HG02884 (cell line): ENCODE data around the gene BRD1.

Experiments
- ATAC-seq: cut with Tn5 transposase; IDR thresholded peaks from one replicate; pipeline ENCODE4 v1.9.1; 2021; ENCODE audit warnings: mild to moderate bottlenecking, moderate library complexity; ENCODE audit not compliant: unreplicated experiment

The BRD1 gene

DNA sequence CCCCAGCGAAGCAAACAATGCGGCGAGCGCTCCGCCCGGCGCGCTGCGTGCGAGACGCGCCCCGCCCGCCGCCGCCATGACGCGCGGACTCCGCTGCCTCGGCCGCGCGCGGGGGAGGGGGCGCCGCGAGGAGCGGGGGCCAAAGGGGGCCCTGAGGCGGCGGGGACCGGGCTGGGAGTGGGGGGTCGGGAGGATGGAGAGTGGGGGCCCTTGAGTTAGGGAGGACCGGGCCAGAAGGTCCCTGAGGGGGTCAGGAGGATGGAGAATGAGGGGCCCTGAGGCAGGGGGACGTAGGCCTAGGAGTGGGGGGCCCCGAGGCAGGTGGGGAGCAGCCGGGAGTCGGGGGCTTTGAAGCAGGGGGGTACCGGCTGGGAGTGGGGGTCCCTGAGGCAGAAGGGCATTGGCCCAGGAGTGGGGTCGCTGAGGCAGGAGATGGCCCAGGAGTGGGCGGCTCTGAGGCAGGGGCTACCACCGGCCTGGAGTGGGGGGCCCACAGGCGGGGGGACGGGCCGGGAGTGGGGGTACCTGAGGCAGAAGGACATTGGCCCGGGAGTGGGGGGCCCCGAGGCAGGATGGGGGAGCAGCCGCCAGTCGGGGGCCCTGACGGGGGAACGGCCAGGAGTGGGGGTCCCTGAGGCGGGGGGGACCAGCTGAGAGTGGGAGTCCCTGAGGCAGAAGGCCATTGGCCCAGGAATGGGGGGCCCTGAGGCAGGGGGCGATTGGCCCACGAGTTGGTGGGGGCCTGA, at the start of gene BRD1:
TSS of gene BRD1 (minus strand) at position 21 of the 746 bp plus-strand sequence. CDS start 3,556 bp downstream, outside the sequence.
- ATAC-seq, result no peak

DNA sequence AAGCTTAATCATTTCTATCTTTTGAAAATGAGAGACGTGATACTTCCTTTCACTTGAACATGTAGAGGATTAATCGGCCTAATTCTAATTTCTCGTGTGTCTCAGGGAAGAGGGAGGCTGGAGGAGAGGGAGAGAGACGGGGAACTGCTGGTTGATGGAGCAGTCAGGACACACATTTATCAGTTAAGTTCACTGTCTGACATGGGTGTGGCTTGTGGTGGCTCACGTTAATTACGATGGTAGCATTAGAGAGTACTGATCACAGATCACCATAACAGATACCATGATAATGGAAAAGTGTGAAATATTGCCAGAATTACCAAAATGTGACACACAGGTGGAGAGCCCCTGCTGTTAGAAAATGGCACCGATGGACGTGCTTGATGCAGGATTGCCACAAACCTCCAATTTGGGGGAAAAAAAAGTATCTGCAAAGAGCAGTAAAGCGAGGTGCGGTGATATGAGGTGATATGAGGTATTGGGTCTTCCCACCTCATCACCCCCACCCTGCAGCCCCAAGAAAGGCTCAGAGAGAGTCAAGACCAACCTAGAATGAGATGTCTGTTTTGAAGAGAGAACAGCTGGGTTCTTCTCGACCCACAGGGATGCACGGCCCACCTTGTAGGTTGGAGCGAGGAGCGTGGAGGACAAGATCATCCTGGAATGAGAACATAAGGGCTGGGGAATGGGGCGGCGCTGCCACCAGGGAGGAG, 45.7 kb upstream of the BRD1 start:
- ATAC-seq, result no peak

DNA sequence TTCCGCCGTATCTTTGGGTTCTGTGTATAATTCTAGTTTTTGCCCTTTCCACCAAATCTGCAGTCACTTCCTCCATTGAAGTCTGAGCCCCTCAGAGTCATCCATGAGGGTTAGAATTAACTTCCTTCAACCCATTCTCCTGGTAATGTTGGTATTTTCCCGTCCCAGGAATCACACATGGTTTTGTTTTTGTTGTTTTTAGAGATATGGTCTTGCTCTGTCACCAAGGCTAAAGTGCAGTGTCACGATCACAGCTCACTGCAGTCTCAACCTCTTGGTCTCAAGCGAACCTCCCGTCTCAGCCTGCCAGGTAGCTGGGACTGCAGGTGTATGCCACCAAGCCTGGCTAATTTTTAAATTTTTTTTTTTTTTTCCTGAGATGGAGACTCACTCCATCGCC, 44.7 kb upstream of the BRD1 start:
- no peak for ATAC-seq

DNA sequence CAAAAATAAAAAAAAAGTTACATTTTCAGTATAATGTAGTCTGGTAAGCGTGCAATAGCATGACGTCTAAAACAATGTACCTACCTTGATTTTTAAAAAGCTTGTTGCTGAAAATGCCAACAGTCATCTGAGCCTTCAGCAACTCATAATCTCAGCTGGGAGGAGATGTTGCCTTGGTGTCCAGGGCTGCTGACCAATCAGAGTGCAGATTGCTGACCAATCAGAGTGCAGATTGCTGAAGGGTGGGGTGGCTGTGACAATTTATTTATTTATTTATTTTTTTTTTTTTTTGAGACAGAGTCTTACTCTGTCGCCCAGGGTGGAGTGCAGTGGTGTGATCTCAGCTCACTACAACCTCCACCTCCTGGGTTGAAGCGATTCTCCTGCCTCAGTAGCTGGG, 43.8 kb upstream of the BRD1 start:
- no peak for ATAC-seq

DNA sequence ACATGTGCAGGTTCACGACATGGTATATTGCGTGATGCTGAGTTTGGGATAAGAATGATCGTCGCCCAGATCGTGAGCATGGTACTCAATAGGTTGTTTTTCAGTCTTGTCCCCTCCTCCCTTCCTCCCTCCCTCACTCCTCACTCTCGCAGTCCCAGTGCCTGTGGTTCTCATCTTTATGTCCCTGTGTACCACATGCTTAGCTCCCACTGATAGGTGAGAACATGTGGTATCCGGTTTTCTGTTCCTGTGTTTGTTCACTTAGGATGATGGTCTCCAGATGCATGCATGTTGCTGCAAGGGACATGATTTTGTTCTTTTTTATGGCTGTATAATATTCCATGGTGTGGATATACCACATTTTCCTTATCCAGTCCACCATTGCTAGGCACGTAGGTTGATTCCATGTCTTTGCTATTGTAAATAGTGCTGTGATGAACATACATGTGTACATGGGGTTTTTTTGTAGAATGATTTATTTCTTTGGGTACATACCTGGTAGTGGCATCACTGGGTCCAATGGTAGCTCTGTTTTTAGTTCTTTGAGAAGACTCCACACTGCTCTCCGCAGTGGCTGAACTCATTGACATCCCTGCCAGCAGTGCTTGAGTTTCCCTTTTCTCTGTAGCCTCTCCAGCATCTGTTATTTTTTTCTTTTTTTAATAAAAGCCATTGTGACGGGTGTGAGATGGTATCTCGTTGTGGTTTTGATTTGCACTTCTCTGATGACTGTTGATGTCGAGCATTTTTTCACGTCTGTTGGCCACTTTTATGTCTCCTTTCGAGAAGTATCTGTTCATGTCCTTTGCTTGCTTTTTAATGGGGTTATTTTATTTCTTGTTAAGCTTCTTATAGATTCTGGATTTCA, 42.4 kb upstream of the BRD1 start:
- ATAC-seq, result no peak

DNA sequence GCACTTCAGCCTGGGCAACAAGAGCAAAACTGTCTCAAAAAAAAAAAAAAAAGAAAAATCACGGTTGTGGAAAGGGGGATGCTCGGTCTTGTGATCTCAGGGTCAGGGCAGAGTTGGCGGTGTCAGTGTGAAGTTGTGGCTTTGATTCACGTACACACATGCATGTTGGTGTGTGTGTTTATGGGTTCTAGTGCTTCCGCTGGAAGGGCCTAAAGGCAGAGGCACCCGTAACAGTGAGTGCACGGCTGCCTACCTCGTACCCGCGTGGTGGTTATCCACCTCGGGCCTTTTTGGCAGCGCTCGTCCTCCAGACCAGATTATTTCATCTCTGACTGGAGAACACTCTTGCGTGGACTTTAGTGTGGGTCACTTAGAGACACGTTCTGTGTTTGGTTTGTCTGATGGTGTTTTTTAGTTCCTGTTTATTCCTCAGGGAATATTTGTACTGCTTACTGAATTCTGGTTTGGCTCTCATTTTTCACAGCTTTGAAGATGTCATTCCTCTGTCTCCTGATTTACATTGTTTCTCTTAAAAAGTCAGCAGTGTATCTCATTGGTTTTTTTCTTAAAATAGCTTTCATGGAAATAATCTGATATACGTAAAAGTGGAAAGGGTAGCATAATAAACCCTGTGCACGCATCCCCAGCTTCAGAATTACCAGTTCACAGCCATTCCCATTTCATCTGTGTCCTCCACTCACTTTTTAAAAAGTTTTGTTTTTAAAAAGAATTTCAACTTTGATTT, 41.6 kb upstream of the BRD1 start:
- ATAC-seq, result no peak

DNA sequence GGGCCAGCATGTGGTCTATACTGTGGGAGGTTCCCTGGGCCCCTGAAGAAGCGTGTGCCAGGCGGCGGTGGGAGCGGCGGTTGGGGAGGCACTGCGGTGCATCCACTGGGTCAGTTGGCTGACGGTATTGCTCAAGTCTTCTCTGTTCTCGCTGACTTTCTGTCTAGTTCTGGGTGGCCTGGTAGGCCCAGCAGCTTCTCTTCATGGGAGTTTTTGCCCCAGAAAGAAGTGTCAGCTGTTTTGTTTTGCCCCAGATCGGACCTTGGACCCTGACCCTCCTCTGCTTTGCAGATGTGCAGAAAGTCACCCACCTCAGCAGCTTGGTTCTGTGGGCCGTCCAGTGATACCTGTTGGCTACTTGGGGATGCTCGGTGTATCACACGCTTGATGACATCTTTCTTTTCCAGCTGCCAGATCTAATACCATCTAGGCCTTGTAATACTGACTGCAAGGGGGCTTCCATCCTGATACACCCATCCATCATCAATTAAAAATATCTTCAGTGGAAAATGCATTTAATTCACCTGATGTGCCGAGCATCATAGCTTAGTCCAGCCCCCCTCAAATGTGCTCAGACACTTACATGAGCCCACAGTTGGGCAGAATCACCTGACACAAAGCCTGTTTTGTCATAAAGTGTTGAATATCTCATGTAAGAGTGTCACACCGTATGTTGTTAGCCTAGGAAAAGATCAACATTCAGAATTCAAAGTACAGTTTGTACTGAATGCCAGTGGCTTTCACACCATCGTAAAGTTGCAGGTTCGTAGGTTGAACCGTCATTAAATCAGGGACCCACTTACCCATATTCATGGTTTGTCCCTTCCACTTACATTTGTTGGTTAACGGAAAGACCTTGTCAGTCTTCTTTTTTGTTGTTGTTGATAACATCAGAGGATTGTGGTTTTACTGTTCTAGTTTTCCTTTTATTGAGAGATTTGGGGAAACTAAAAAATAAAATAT, 39.9 kb upstream of the BRD1 start:
- no peak for ATAC-seq

DNA sequence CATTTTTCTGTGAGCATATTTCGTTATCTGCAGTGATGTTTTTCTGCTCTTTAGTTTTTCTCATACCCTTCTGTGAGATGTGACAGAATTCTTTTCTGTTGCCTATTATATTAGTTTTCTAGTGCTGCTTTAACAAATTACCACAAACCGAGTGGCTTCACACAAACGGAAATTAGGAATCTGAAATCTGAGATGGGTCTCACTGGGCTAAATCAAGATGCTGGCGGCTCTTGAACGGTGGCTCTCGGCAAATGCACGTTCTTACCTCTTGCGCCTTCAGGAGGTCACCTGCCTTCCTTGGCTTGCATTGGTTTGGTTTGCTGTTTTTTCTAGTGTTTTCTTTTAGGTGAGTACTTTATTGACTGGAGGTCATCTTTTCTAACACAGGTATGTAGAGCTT, 39.0 kb upstream of the BRD1 start:
- ATAC-seq, result no peak

DNA sequence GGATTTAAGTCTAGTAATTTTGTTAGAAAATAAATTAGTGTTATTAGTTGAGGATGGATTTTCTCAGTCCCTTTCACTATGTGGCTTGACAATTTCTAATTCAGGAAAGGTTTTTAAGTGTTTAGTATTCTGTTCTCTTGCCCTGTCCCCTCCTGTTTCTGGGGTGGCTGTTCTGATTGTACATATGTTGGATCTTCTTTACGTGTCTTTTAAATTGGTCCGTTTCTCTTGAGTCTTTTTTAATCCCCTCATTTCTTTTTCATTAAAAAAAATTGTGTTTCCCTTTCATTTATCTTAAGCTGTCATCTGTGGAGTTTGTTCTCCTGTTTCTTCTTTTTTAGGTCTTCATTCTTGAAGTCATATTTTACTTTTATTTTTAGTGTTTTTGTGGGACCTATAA, 38.5 kb upstream of the BRD1 start:
- no peak for ATAC-seq

DNA sequence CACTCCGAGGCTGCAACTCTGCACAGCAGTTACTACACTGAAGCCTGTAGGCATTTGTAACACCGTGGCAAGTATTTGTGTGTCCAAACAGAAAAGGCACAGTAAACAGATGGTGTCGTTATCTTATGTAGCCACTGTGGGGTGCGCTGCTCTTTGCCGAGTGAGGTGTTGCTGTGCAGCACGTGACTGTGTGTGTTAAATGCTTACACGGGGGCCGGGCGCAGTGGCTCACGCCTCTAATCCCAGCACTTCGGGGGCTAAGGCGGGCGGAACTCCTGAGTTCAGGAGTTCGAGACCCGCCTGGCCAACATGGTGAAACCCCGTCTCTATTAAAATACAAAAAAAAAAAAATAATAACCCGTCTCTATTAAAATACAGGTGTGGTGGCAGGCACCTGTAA, 37.5 kb upstream of the BRD1 start:
- no peak for ATAC-seq

DNA sequence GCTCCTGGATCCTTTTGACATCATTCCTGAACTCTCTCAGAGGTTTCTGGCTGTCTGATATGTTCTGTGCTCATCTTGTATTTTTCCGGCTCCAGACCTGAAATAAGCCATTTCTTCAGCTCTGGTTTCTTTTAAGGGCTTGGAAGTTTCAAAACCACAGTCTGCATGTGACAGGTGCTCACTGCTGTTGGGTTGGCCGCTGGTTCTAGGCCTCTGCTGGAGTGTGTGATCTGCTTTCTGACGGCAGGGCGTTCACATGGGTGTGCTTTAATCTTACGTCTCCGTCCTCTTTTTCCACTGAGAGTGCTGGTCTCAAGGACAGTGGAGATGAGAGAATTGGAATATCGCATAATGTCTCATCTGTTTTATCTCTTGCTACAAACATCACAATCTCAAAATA, 36.3 kb upstream of the BRD1 start:
- no peak for ATAC-seq

DNA sequence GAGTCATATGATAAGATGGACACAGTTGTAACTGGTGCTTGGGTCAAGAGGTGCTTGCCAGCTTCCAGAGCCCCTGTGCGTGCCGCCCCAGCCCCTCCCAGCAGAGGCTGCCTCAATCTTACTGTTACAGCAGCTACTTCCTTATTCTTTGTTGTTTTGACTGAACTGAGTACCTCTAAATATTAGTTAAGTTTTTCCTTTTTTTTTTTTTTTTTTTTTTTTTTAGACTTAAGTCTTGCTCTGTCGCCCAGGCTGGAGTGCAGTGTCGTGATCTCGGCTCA, 34.8 kb upstream of the BRD1 start:
- ATAC-seq, result no peak

DNA sequence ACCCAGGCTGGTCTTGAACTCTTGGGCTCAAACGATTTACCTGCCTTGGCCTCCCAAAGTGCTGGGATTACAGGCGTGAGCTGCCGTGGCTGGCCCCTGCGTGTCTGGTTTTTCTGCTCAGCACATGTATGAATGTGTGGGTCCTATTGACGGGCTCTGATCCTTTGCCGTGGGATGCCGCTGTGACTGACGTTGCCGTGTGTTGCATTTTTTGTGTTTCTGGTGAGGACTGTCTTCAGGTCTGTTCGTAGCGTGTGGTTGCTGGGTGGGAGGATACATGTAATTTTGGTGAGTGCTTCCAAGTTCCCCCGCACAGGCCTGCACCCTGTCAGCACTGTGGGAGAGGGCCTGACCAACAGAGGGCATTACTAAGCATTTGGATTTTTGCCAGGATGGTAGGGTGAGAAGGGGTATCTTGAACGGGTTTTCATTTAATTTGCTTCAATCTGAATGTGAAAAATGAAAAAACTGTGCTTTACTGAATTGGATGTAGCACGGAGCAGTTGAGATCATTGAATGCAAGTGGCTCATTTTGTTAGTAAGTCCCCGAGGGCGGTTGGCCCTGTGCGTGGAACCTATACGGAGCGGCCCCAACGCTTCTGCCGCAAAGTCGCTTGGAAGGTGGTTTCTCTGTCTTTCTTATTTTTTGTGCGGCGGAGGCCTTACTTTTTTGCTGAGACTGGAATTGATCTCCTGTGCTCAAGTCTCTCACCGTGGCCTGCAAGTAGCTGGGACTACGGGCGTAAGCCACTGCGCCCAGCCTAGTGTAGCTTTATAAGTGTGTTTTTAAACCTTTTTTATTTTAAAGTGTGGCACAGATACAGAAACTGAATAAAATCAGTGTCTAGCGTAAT, 34.2 kb upstream of the BRD1 start:
- no peak for ATAC-seq

DNA sequence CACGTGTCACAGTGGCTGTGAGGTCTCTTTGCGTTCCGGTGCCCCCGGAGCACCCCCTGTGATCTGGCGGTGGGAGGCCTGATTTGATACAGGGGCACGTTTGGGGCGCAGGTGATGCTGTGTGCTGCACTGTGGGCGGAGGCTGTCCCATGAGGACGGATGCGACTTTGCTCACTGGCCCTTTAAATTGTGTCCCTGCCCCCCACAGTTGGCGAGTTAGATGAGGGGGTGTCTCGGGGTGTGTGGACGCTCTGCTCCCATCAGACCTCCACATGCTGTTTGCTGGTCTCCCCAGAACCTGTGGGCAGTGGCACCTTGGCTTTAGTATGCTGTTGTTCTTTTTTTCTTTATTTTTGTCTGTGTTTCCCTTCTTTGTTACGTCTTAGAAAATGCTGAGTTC, 31.2 kb upstream of the BRD1 start:
- no peak for ATAC-seq

DNA sequence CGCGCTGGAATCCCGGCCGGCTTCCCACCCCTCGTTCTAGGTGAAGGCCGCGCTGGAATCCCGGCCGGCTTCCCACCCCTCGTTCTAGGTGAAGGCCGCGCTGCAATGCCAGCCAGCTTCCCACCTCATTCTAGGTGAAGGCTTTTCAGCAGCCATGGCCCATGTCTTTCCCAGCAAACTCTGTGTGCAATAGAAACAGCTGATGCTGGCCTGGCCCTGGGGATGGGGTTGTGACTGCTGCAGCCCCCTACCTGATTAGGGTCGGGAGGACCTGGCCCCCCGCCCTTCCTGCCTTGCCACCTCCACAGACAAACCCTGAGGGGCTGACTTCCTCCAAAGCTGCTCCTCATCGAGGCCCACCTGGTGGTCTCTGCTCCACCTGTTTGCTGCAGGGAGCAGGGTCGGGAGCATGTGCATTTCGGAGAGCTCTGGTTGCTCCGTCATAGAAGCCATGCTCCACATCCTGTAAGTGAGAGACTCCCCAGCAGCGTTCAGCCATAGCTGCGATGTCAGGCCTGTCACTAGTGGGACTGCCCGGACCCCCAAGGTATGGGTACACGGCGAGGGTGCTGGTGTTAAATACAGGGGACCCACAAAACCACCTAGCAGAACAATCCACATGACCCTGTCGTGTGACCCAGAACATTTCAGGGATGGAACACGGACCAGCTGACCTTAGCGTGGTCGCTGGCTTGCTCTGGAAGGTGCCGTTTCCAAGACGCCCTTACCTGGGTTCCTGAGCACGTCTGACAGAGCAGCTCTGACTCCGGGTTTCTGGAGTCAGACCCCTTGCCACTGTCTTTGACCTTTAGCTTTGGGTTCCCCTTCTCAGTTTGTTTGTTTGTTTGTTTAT, 29.3 kb upstream of the BRD1 start:
- ATAC-seq, result no peak

DNA sequence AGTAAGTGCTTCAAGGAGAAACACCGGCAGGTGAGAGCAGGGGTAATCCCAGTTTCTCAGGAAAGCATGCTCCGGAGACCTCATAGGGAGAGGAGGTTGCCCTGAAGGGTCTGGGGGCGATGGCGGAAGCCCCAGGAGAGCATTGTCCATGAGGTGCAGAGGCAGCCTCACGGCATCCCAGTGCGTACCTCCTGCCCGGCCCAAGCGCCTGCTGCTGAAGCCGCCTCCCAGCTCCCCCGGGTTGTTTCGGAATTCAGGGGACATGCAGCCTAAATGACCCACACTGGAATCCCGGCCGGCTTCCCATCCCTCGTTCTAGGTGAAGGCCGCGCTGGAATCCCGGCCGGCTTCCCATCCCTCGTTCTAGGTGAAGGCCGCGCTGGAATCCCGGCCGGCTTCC, 28.7 kb upstream of the BRD1 start:
- no peak for ATAC-seq

DNA sequence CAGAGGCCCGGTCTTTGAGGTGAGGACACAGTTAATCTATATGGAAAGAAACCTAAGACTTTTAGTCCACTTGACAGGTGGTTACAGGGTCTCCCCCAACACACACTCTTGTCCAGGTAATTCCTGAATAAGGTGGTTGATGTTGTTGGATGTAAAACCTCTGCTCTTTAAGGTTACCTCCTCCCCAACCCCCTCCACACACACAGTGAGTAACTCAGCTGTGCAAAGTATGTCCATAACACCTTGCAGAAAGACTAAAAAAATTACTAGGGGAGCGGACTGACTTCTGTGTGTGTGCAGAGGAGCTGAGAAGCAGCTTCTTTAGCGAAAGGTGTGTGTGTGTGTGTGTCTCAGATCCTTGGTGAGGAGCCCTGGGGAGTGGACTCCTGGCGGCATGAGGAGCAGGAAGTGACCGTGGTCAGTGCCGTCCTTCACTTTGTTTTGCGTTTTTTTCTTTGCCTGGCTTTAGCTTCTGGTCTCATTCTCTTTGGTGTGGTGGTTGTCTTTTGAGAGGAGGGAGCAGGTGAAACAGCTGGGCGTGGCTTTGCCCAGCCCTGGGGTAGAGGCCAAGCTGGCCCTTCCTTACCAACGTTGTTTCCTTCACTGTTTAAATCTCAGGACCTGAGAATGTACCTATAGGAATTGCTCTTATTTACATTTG, 27.7 kb upstream of the BRD1 start:
- ATAC-seq, result no peak
